22Rv1 (cell line): ENCODE measurements around the gene ZCWPW1.
"Not testable (repeated sequence)": the region's sequence is repeated elsewhere in the genome, so short reads cannot be mapped to it uniquely, and the experiment has no call there.

Experiments used
- ZFX ChIP-seq: fragments of 450-650 bp; IDR thresholded peaks from 2 replicates; pipeline ENCODE4 v1.6.1; 2017; ENCODE audit warnings: antibody characterized with exemption, borderline replicate concordance
- TF ChIP-seq, protein P1 (sequence below): fragments of 450-650 bp; IDR thresholded peaks from 2 replicates; pipeline ENCODE4 v1.5.1; 2017; ENCODE audit warnings: mild to moderate bottlenecking

DNA sequence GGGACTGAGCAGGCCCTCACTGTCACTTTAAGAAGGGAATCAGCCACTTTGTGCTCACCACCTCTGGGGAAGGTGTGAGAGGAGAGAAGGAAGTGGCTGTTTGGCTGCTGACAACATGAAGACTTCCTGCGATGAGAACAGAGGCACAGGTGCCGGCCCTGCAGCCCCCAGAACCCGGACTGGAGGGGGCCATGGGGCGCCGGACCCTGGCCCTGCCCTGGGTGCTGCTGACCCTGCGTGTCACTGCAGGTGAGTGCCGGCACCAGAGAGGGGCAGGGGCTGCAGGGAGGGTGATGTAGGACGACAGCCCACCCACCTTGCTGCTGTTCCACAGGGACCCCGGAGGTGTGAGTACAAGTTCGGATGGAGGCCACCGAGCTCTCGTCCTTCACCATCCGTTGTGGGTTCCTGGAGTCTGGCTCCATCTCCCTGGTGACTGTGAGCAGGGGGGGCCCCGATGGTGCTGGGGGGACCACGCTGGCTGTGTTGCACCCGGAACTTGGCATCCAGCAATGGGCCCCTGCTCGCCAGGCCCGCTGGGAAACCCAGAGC lies 76.2 kb downstream of the ZCWPW1 start:
- TF ChIP-seq, protein P1, sequence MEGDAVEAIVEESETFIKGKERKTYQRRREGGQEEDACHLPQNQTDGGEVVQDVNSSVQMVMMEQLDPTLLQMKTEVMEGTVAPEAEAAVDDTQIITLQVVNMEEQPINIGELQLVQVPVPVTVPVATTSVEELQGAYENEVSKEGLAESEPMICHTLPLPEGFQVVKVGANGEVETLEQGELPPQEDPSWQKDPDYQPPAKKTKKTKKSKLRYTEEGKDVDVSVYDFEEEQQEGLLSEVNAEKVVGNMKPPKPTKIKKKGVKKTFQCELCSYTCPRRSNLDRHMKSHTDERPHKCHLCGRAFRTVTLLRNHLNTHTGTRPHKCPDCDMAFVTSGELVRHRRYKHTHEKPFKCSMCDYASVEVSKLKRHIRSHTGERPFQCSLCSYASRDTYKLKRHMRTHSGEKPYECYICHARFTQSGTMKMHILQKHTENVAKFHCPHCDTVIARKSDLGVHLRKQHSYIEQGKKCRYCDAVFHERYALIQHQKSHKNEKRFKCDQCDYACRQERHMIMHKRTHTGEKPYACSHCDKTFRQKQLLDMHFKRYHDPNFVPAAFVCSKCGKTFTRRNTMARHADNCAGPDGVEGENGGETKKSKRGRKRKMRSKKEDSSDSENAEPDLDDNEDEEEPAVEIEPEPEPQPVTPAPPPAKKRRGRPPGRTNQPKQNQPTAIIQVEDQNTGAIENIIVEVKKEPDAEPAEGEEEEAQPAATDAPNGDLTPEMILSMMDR: not testable (repeated sequence)
- not testable (repeated sequence) for TF ChIP-seq ZFX
